Spinal cord (tissue), 10 donors: ENCODE data around the gene AUH. TPM values are rescaled to one million over a fixed set of nuclear protein-coding genes. Genes with fewer than 3 reads are reported as not detected.
"Not testable (repeated sequence)": the region's sequence is repeated elsewhere in the genome, so short reads cannot be mapped to it uniquely, and the experiment has no call there.

Experiments used
- DNase-seq, 6 donors: peaks; one replicate each; pipeline versions ENCODE4 v3.0.0 to v3.0.0-alpha.2; 2013 to 2015; ENCODE audit warnings: low spot score in 6 of 6, low read depth in 4 of 6
- H3K27ac ChIP-seq: one replicate; pipeline ENCODE4 v1.5.1; 2013; ENCODE audit warnings: low read depth, low read length, control low read depth
- H3K27me3 ChIP-seq: one replicate; pipeline ENCODE4 v1.6.1; 2013; ENCODE audit warnings: low read length; ENCODE audit not compliant: control insufficient read depth, insufficient read depth
- H3K36me3 ChIP-seq: one replicate; pipeline ENCODE4 v1.6.1; 2013; ENCODE audit warnings: low read length; ENCODE audit not compliant: control insufficient read depth, insufficient read depth
- H3K4me1 ChIP-seq: one replicate; pipeline ENCODE4 v1.6.1; 2013; ENCODE audit warnings: low read length; ENCODE audit not compliant: control insufficient read depth, insufficient read depth
- H3K4me3 ChIP-seq: one replicate; pipeline ENCODE4 v1.5.1; 2013; ENCODE audit warnings: low read depth, low read length, control low read depth
- H3K9me3 ChIP-seq: one replicate; pipeline ENCODE4 v1.6.1; 2013; ENCODE audit warnings: low read length; ENCODE audit not compliant: control insufficient read depth, insufficient read depth
- WGBS: methylation state at CpG from one replicate; pipeline ENCODE4 v1.1.5; 2013; ENCODE audit warnings: missing lambda C conversion rate; ENCODE audit not compliant: insufficient coverage; 5-methylcytosine and 5-hydroxymethylcytosine counted together
- polyA plus RNA-seq, 2 donors: library from polyadenylated mRNA; unstranded; fragments of 120-200 nt; gene quantifications; one replicate each; pipeline ENCODE4 v1.2.1, GENCODE V29; 2013; ENCODE audit not compliant: insufficient read length in 2 of 2
- total RNA-seq, 2 donors: library from RNA; depleted of rRNA in 1 of 2; stranded (reverse); fragments of 120-200 nt in 1 of 2; fragments of >200 nt in 1 of 2; gene quantifications; one replicate each; pipeline versions ENCODE4 v1.2.3 to v1.2.4, GENCODE V29; 2013 to 2014
- donor health status: healthy.

AUH gene
- total and polyA plus RNA-seq, 4 donors = 19.6 to 34.8 (median 26.5) TPM

DNA sequence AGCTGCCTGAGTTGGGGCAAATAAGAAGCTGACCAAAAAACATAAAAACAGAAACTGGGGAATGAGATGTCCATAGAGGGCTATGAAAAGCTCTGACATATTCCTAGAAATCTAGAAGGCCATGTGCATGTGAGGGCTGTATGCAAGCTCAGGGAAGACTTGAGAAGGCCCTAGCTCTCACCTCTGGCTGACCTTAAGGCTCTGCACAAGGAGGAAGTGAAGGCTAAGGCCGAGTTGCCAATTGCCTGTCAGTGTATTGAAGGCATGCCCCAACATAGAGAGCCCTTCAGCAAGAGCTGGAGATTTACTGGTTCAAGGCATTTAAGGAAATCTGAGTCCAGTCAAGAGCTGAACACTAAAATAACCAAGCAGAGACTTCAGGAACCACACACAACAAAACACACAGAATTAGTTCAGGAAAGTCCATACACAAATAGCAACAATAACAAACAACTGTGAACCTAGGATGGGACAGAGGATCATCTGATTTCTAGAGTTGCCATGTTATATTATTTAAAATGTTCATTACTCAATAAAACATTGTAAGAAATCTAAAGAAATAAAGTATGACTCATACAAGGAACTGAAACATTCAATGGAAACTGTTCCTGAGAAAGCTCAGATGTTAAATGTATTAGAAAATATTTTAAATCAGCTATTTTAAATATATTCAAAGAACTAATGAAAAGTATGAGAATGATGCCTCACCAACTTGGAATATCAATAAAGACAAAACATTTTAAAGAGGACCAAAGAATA lies 161.8 kb downstream of the AUH start:
- H3K36me3 ChIP-seq = no peaks in the 10 kb centered on the region
- no peak overlapping the region for H3K4me3 ChIP-seq
- peaks cover 2% of the 10 kb centered on the region for H3K27me3 ChIP-seq
- no peak overlapping the region for H3K27ac ChIP-seq
- H3K4me1 ChIP-seq = peaks cover 7% of the 10 kb centered on the region
- 67% methylated on average over 1 of the region's 1 CpG for WGBS
- DNase-seq = no peak
- H3K9me3 ChIP-seq = no peaks in the 10 kb centered on the region

DNA sequence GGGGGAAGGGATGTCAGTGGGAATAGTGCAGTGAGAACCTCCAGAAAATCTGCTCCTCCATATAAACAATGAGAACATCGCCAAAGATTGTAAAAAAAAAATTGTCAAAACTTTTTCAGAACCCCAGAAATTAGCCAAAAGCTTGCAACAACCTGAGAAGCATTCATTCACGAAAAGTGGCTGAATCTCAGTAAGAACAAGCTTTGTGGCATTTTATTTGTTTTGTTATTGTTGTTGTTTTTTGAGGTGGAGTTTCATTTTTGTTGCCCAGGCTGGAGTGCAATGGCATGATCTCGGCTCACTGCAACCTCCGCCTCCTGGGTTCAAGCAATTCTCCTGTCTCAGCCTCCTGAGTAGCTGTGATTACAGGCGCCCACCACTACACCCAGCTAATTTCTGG lies 162.8 kb downstream of the AUH start:
- not testable (repeated sequence) for H3K9me3 ChIP-seq, H3K27me3 ChIP-seq, DNase-seq, H3K36me3 ChIP-seq, H3K4me3 ChIP-seq, H3K27ac ChIP-seq
- no CpG with 5 or more reads among the region's 5 CpGs for WGBS
- H3K4me1 ChIP-seq = peaks cover 10% of the 10 kb centered on the region

DNA sequence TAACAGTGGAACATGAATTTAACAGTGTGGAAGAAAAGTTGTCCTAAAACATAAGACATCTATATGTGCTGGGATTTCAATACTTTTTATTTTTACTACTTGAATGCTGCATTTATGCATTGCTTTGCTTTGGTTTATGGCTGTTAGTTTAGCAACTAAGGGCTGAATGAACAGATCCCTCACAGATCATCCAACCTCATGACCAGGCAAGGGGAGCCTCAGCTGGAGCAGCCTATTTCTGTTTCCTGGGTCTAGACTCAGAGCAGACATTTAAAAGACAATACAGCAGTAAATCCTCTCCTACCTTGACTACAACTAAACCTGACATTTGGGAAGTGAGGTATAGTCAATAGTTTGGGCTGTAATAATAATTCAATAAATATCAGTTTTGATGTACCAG lies 163.3 kb downstream of the AUH start:
- H3K27ac ChIP-seq = no peak overlapping the region

DNA sequence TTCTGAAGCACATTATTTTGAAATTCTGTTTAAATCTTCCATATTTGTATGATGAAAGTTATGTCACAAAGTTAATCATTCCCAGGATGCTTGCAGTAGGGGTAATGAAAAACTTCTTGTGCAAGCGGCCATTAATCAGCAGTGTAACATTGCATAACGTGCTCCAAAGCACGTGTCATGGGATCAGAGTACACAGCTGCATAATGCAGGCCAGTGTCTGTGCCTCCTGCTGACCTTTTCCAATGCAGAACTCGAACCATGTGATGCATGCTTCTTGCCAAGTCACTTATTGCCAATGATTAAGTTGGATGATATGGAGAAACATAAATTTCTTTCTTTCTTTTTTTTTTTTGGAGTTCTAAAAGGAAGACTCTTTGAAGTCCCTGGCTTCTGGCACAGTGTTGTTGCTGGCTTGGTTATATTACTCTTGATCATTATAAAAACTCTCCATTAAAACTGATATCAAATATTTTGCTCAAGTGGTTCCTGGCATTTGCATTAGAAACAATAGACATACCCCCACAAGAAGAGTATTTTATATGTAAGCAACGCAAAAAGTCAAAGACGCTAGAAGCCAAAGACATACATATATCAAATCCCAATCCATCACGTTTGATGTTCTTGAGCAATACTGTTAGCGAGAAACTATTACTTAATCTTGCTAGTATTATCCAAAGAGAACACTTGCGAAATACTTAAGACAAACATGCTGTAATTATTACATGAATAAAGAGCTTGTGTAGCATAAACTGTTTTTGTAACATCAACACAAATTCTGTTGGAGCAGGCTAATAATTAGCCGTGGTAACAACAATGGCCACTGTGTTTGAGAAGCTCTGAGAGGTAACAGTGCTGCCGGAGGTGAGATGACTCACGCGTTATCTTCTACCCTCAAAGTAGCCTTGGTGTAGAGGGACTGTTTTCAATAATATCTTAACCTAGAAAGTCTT lies 164.2 kb downstream of the AUH start:
- Histone ChIP-seq H3K27ac (peak overlapping the region; percentile 64), H3K9me3 (no peaks in the 10 kb centered on the region), H3K4me3 (no peak overlapping the region), H3K36me3 (no peaks in the 10 kb centered on the region), H3K4me1 (peaks cover 23% of the 10 kb centered on the region), H3K27me3 (peaks cover 9% of the 10 kb centered on the region)
- 15% methylated on average over 3 of the region's 13 CpGs for WGBS
- DNase-seq = peak in 3 of 6 donors; percentile 20 to 63 (median 21)

More for the DNA sequence above, 163.3 kb downstream of the AUH start:
- Histone ChIP-seq H3K27me3 (peaks cover 9% of the 10 kb centered on the region), H3K36me3 (no peaks in the 10 kb centered on the region), H3K4me3 (no peak overlapping the region), H3K4me1 (peaks cover 14% of the 10 kb centered on the region), H3K9me3 (no peaks in the 10 kb centered on the region)
- DNase-seq = no peak

DNA sequence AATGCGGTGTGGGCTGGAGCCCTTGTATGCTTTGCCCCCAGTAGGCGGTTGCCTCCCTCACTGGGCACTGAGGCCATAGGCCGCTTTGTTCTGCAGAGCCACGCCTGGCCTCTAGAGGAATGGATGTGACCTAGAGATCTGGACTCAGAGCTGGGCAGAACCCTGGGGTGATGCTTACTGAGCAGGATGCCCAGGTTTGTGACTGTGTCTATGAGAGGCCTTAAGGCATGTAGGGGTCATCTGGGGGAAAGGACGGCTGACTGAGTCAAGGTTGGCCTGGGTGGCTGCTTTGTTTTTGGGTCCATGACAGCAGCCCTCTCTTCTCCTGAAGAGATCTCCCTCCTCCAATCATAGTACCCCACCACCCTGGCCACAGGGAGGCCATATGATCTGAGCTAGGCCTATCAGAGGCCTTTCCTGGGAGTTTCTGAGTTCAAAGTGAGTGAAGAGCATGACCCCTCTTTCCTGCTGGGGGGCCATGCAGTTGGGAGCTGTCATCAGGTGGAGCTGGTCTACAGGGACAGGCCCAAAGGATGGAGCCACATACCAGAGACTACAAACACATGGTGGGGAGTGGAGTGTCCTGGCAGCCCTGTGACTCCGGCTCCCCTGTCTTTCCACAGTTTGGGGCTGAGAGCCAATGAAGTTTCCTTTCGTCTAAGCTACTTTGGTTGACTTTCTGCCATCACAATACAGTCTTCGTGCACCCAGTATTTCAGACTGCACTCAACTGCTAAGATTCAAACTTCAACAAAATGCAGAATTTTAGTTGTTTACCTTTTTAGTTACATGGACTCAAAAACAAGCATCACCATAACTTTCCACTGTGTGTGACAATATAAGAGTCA lies 165.4 kb downstream of the AUH start:
- H3K9me3 ChIP-seq = no peaks in the 10 kb centered on the region
- no peak for DNase-seq
- no peak overlapping the region for H3K4me3 ChIP-seq
- WGBS = 89% methylated on average over 8 of the region's 8 CpGs
- peak overlapping the region; percentile 57 for H3K27ac ChIP-seq
- H3K36me3 ChIP-seq = no peaks in the 10 kb centered on the region
- H3K4me1 ChIP-seq = peaks cover 24% of the 10 kb centered on the region
- peaks cover 12% of the 10 kb centered on the region for H3K27me3 ChIP-seq

DNA sequence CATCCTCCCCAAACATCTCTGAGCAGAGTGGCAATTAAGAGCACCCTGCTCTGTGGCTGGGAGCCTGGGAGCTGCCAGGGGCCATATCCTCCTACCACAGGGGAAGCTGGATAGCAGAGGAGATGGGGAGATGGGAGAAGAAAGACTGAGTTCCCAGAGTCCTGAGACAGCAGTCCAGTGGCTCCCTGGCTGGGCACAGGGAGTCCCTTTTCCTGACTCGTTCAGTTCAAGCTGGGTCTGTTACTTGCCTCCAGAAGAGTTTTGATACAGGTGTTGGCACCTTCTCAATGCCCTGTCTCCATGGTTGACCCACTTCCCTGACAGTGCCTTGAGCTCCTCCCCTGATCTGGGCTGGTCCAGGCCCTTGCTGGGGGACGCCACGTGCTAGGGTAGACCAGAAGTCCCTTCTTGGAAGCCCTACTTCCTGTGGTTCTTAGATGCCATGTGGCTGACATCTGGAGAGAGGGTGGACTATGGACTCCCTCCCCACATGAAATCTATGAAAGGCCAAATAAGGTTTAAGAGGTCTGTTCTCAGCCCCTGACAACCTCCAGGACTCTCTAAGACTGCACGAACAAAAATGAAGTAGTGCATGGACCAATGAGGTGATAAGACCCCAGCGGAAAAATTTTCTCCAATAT lies 166.2 kb downstream of the AUH start:
- WGBS = 100% methylated on average over 3 of the region's 5 CpGs
- H3K27ac ChIP-seq = no peak overlapping the region
- H3K4me1 ChIP-seq = peaks cover 24% of the 10 kb centered on the region
- DNase-seq = no peak
- H3K4me3 ChIP-seq = no peak overlapping the region
- H3K27me3 ChIP-seq = peaks cover 12% of the 10 kb centered on the region
- no peaks in the 10 kb centered on the region for H3K36me3 ChIP-seq
- no peaks in the 10 kb centered on the region for H3K9me3 ChIP-seq

DNA sequence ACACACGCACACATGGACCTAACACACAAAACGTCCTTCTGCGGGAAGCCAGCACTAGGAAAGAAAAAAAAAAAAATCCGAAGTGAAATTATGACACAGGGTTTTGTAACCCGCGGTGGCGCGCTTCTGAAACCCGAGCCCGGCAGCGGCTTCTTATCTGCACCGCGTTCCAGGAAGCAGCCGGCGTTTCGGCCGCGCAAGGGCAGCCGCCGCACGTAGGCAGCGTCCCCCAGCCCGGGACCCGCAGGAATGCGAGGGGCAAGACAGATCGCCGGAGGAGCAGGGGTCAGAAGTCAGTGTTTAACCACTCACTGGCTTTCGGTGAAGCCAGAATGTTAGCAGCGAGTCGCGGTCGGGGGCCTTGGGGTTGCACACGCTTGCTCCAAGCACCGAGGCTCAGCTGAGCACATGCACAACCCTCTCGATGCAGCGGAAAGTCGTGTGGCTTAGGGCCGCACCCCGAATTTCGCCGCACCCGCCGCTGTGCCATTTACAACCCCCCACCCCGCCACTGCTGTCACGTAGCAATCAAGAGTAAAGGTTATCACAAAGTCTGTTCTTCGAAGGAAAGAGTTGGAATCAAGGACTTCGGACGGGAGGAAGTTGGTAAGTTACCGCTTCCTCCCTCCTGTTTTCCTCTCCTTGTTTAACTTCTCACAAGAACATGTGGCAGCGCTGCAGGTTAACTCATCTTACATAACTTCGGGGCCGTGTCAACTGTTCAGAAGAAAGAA lies 167.9 kb downstream of the AUH start:
- Histone ChIP-seq H3K27ac (peak overlapping the region; percentile 86), H3K9me3 (no peaks in the 10 kb centered on the region), H3K4me1 (peaks cover 24% of the 10 kb centered on the region), H3K27me3 (peaks cover 12% of the 10 kb centered on the region), H3K4me3 (peak overlapping the region; percentile 44), H3K36me3 (no peaks in the 10 kb centered on the region)
- peak in 3 of 6 donors; percentile 41 to 85 (median 84) for DNase-seq
- WGBS = under 1% methylated on average over 36 of the region's 52 CpGs

DNA sequence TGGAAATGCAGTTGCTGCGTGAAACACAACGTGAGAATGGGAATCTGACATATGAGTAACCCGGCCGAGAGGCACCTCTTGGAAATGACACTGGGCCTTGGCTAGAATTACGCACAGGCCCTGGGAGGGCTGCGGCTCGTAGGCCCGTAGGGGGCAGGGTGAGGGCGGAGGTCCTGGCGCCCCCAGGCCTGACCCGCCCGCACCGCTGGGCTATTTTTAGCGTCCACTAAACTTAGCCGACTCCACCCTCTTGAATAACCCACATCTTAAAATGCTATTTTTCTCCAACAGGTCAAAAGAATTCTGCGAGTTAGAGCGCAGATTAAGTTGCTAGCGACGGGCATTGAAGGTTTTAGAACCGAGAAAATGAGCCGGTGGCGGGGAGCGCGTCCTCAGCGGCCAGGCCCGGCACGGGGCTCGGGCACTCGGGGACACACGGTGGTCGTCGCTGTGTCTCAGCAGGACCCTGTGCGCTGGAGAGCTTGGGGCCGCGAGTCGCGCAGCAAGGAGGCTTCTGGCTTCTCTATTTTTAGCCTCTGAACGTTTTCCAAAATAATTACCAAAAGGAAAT lies 168.5 kb downstream of the AUH start:
- Histone ChIP-seq H3K4me3 (peak overlapping the region; percentile 44), H3K27me3 (peaks cover 12% of the 10 kb centered on the region), H3K27ac (peak overlapping the region; percentile 86), H3K9me3 (no peaks in the 10 kb centered on the region), H3K36me3 (no peaks in the 10 kb centered on the region), H3K4me1 (peaks cover 24% of the 10 kb centered on the region)
- DNase-seq = peak in 3 of 6 donors; percentile 26 to 73 (median 47)
- 2% methylated on average over 37 of the region's 38 CpGs for WGBS
